Measurements from ENCODE around the gene CLCN5. TPM values are rescaled to one million over a fixed set of nuclear protein-coding genes. Genes with fewer than 3 reads are reported as not detected.

CLCN5 gene
- total and polyA plus RNA-seq, 10 of the 15 experiments (the other 5 are each of a cell fraction or from before 2014, with no cell fraction given), result 0.33 to 3.8 (median 2.6) TPM

GRCh38 chrX:49892542-49892941 is 29.9 kb upstream of the CLCN5 start:
- no peak for ATAC-seq
- no TSS peak for BruUV-seq (replicated peaks)
- H4K20me1 ChIP-seq (ENCODE audit: control insufficient read depth, insufficient read depth), result no peaks in the 10 kb centered on the region
- intact Hi-C loops (cut with micrococcal nuclease; ENCODE audit: unreplicated experiment), result no loop called here
- no peak for TF ChIP-seq GATAD2B (conservative IDR thresholded peaks at IDR 0.05; ENCODE audit: low read depth)
- TF ChIP-seq ZNF687 (IDR thresholded peaks at IDR 0.05), result no peak
- TF ChIP-seq PKNOX1 (IDR thresholded peaks at IDR 0.05), result no peak
- TF ChIP-seq FOS (IDR thresholded peaks at IDR 0.05; ENCODE audit: borderline replicate concordance, extremely low read depth, insufficient read length), result no peak
- no peak for TF ChIP-seq BHLHE40 (IDR thresholded peaks at IDR 0.05; ENCODE audit: borderline replicate concordance in 1 of 2, low read depth in 2 of 2, low read length in 1 of 2)
- TF ChIP-seq ZBTB4 (CRISPR knock-in tag; IDR thresholded peaks at IDR 0.05), result no peak
- no peak for TF ChIP-seq ETV6 (conservative IDR thresholded peaks at IDR 0.05 in 1 of 2, IDR thresholded peaks at IDR 0.05 in 1 of 2; ENCODE audit: borderline replicate concordance in 1 of 2, low read depth in 1 of 2)
- TF ChIP-seq ZBED1 (IDR thresholded peaks at IDR 0.05; ENCODE audit: borderline replicate concordance), result no peak
- no peak for TF ChIP-seq SPI1 (IDR thresholded peaks at IDR 0.05; ENCODE audit: borderline replicate concordance, insufficient read depth, low read depth, low read length)
- TF ChIP-seq RBBP5 (conservative IDR thresholded peaks at IDR 0.05), result no peak
- no peak for TF ChIP-seq ATF7 (IDR thresholded peaks at IDR 0.05; ENCODE audit: low read depth)
- TF ChIP-seq KLF5 (IDR thresholded peaks at IDR 0.05; ENCODE audit: partially characterized antibody), result no peak
- no peaks in the 10 kb centered on the region for H3K36me3 ChIP-seq (ENCODE audit: control insufficient read depth in 2 of 2, insufficient read depth in 2 of 2, low read length in 1 of 2)
- in situ Hi-C loops (cut with MboI), result no loop called here
- H3K4me3 ChIP-seq, result no peak overlapping the region
- no peaks in the 10 kb centered on the region for H3K4me1 ChIP-seq (ENCODE audit: control insufficient read depth, insufficient read depth, low read length)
- SMC1A ChIA-PET (ENCODE audit: uncharacterized antibody, unreplicated experiment), result no interaction called here
- WGBS (ENCODE audit: insufficient coverage, insufficient replicate concordance, low lambda C conversion rate, missing lambda C conversion rate), result 49% methylated on average over 4 of the region's 4 CpGs
- RAD21 ChIA-PET (ENCODE audit: unreplicated experiment), result no interaction called here
- no peak overlapping the region for H3K4me2 ChIP-seq (ENCODE audit: control insufficient read depth, insufficient read depth)
- H3K9ac ChIP-seq (ENCODE audit: control insufficient read depth, insufficient read depth, low read length), result no peak overlapping the region
- peaks cover 3% of the 10 kb centered on the region; the same call in 1 of the 3 replicates for H3K9me3 ChIP-seq (replicated peaks; ENCODE audit: control insufficient read depth, insufficient read depth, low read length)
- POLR2A ChIA-PET, result no interaction called here
- CTCF ChIA-PET, result interaction anchor here (1.0 to 2.2 kb wide), 4 partner anchors 8 to 27 kb away, joined by 3 to 16 read pairs (median 6); no protein-coding TSS in a partner anchor
- no peaks in the 10 kb centered on the region for H3K79me2 ChIP-seq (ENCODE audit: control insufficient read depth, insufficient read depth, low read length)
- no peak for FAIRE-seq
- DNase-seq (ENCODE audit: low read depth, low spot score), result no peak
- no peak overlapping the region for H3K27ac ChIP-seq (ENCODE audit: control insufficient read depth, insufficient read depth)
- H2AFZ ChIP-seq (ENCODE audit: control insufficient read depth, low read depth, low read length), result no peak overlapping the region
- no peaks in the 10 kb centered on the region for H3K27me3 ChIP-seq (replicated peaks in 1 of 2; ENCODE audit: control insufficient read depth in 2 of 2, insufficient read depth in 2 of 2, low read length in 1 of 2)
